GM12892 (cell line): Measurements from ENCODE around the gene LDLRAD3.

Source experiments
- POLR2A ChIP-seq: IDR thresholded peaks from 2 replicates; pipeline ENCODE4 v1.6.1; 2011; ENCODE audit warnings: low read depth, low read length, control low read depth
- POLR2AphosphoS5 ChIP-seq: IDR thresholded peaks from 2 replicates; pipeline ENCODE4 v1.6.1; 2011; ENCODE audit warnings: low read depth, low read length, control low read depth
- TAF1 ChIP-seq: IDR thresholded peaks from 2 replicates; pipeline ENCODE4 v1.6.1; 2011; ENCODE audit warnings: low read depth, mild to moderate bottlenecking, control low read depth, low read length, borderline replicate concordance

DNA sequence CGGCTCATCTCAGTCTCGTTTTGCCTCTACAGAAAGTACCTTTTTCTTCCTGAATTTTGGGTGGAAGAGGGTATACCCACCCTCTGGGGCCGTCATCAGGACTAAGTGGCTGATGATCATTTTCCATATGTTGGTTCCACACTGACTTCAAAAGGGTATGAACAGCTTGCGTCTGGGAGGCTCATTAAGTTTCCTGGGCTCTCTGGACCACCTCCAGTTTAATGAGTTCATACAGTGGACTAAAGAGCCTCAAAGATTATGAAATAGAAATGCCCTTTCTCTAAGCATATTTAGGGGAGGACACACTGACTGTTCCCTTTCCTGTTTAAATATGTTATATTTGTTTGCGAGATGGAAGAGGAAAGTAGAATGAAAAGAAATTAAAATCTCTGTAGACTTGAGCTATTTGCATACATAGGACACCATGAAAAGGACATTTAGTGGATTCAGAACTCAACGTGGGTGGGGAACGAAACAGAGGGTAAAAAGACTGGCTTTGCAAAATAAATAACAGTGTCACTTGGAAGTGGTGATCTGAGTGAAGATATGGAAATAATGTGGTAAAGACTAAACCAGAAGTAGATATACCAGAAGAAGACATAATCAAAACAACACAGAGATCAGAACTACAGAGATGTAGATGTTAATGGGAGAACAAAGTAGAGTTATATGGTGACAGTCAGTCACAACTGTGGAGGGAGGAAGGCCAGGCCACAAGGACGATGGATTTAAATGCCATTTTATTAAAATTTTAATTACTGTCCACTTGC lies 18.7 kb downstream of the LDLRAD3 start:
- TF ChIP-seq POLR2AphosphoS5 (no peak), POLR2A (no peak), TAF1 (no peak)
